Peyer's patch (tissue), 4 donors: Measurements from ENCODE around the gene PHRF1. TPM values are rescaled to one million over a fixed set of nuclear protein-coding genes. Genes with fewer than 3 reads are reported as not detected.

Experiments
- DNase-seq, 3 donors: peaks; one replicate each; pipeline ENCODE4 v3.0.0-alpha.2; 2017 to 2019
- H3K27ac ChIP-seq, 4 donors: fragments of 200-600 bp; sonication (generic); one replicate each; pipeline ENCODE4 v1.5.1; 2016 to 2019
- H3K27me3 ChIP-seq, 2 donors: fragments of 200-600 bp; sonication (generic); one replicate each; pipeline ENCODE4 v1.5.1; 2019
- H3K36me3 ChIP-seq, 3 donors: fragments of 200-600 bp; sonication (generic); one replicate each; pipeline ENCODE4 v1.5.1; 2016 to 2019
- H3K4me1 ChIP-seq, 4 donors: fragments of 200-600 bp; sonication (generic); one replicate each; pipeline ENCODE4 v1.5.1; 2016 to 2019
- H3K4me3 ChIP-seq, 4 donors: fragments of 200-600 bp; sonication (generic); 1 replicate in 3 of 4; 2 replicates in 1 of 4; pipeline ENCODE4 v1.5.1; 2016 to 2019; ENCODE audit warnings: mild to moderate bottlenecking in 1 of 4
- H3K9me3 ChIP-seq, 4 donors: fragments of 200-600 bp; sonication (generic); one replicate each; pipeline ENCODE4 v1.5.1; 2016 to 2019; ENCODE audit warnings: mild to moderate bottlenecking in 1 of 4
- POLR2A ChIP-seq, 2 donors: fragments of 450-650 bp; IDR thresholded peaks; one replicate each; pipeline ENCODE4 v1.5.1; 2017; ENCODE audit warnings: antibody characterized with exemption in 2 of 2, mild to moderate bottlenecking in 2 of 2, moderate library complexity in 2 of 2
- total RNA-seq, 4 donors: library from RNA; depleted of rRNA; stranded (reverse); fragments of >200 nt; gene quantifications; one replicate each; pipeline ENCODE4 v1.1.0, GENCODE V29; 2016
- TF ChIP-seq, protein P1 (sequence below), 6 experiments: fragments of 450-650 bp in 4 of 6; fragments of 200-600 bp in 2 of 6; sonication (generic) in 1 of 6; IDR thresholded peaks; one replicate each; pipeline ENCODE4 v1.5.1; 2017 to 2019; ENCODE audit warnings: antibody characterized with exemption in 6 of 6, mild to moderate bottlenecking in 3 of 6, moderate library complexity in 1 of 6

Gene PHRF1
- total RNA-seq, 4 donors from 2014 or later: 48.4 to 88.0 (median 57.8) TPM

GRCh38 chr11:544817-545166, 31.5 kb upstream of the PHRF1 start:
- H3K4me3 ChIP-seq: no peak overlapping the region
- DNase-seq: no peak
- H3K27me3 ChIP-seq: no peaks in the 10 kb centered on the region
- no peaks in the 10 kb centered on the region for H3K36me3 ChIP-seq
- H3K9me3 ChIP-seq: no peaks in the 10 kb centered on the region
- no peak overlapping the region for H3K27ac ChIP-seq
- no peak for TF ChIP-seq POLR2A (IDR thresholded peaks at IDR 0.05)
- TF ChIP-seq, protein P1, sequence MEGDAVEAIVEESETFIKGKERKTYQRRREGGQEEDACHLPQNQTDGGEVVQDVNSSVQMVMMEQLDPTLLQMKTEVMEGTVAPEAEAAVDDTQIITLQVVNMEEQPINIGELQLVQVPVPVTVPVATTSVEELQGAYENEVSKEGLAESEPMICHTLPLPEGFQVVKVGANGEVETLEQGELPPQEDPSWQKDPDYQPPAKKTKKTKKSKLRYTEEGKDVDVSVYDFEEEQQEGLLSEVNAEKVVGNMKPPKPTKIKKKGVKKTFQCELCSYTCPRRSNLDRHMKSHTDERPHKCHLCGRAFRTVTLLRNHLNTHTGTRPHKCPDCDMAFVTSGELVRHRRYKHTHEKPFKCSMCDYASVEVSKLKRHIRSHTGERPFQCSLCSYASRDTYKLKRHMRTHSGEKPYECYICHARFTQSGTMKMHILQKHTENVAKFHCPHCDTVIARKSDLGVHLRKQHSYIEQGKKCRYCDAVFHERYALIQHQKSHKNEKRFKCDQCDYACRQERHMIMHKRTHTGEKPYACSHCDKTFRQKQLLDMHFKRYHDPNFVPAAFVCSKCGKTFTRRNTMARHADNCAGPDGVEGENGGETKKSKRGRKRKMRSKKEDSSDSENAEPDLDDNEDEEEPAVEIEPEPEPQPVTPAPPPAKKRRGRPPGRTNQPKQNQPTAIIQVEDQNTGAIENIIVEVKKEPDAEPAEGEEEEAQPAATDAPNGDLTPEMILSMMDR (IDR thresholded peaks at IDR 0.05): no peak
- H3K4me1 ChIP-seq: peaks cover 0 to 10% (median 0%) of the 10 kb centered on the region in 4 donors

- no peak overlapping the region for H3K4me3 ChIP-seq
- no peak for DNase-seq
- H3K4me1 ChIP-seq: peaks cover 0 to 10% (median 0%) of the 10 kb centered on the region in 4 donors
- no peaks in the 10 kb centered on the region for H3K36me3 ChIP-seq
- no peak overlapping the region for H3K27ac ChIP-seq
- H3K27me3 ChIP-seq: no peaks in the 10 kb centered on the region
- no peaks in the 10 kb centered on the region for H3K9me3 ChIP-seq
- TF ChIP-seq, protein P1 (IDR thresholded peaks at IDR 0.05): no peak
- no peak for TF ChIP-seq POLR2A (IDR thresholded peaks at IDR 0.05)
Observed at GRCh38 chr11:545171-545570, 31.1 kb upstream of the PHRF1 start.

- no peaks in the 10 kb centered on the region for H3K27me3 ChIP-seq
- no peak for TF ChIP-seq POLR2A (IDR thresholded peaks at IDR 0.05)
- TF ChIP-seq, protein P1 (IDR thresholded peaks at IDR 0.05): no peak
- no peak for DNase-seq
- no peaks in the 10 kb centered on the region for H3K36me3 ChIP-seq
- no peak overlapping the region for H3K27ac ChIP-seq
- no peaks in the 10 kb centered on the region for H3K9me3 ChIP-seq
- H3K4me1 ChIP-seq: peaks cover 0 to 9% (median under 1%) of the 10 kb centered on the region in 4 donors
- H3K4me3 ChIP-seq: no peak overlapping the region
Observed at GRCh38 chr11:548700-549603, 27.3 kb upstream of the PHRF1 start.

- no peak for DNase-seq
- TF ChIP-seq, protein P1 (IDR thresholded peaks at IDR 0.05): no peak
- Histone ChIP-seq H3K27ac (no peak overlapping the region), H3K4me3 (no peak overlapping the region), H3K9me3 (no peaks in the 10 kb centered on the region), H3K4me1 (peaks cover 0 to 11% (median 9%) of the 10 kb centered on the region in 4 donors), H3K36me3 (no peaks in the 10 kb centered on the region), H3K27me3 (peaks cover 0 to under 1% of the 10 kb centered on the region in 2 donors)
Observed at GRCh38 chr11:550021-550745, 26.1 kb upstream of the PHRF1 start.

GRCh38 chr11:550746-551085, 25.6 kb upstream of the PHRF1 start:
- no peak overlapping the region for H3K4me3 ChIP-seq
- H3K36me3 ChIP-seq: no peaks in the 10 kb centered on the region
- no peak for DNase-seq
- H3K27ac ChIP-seq: no peak overlapping the region
- TF ChIP-seq, protein P1 (IDR thresholded peaks at IDR 0.05): no peak
- no peak for TF ChIP-seq POLR2A (IDR thresholded peaks at IDR 0.05)
- H3K9me3 ChIP-seq: no peaks in the 10 kb centered on the region
- H3K27me3 ChIP-seq: peaks cover 0 to 6% of the 10 kb centered on the region in 2 donors
- H3K4me1 ChIP-seq: peaks cover 0 to 16% (median 14%) of the 10 kb centered on the region in 4 donors
